PC-3 (cell line): ENCODE results near the gene IL10RB.

Source experiments
- CTCF ChIP-seq: fragments of 300-600 bp; sonication (generic); conservative IDR thresholded peaks from 2 replicates; pipeline ENCODE4 v1.5.1; 2017; ENCODE audit warnings: antibody characterized with exemption, low read depth, mild to moderate bottlenecking, low read length
- EZH2 ChIP-seq: fragments of 300-600 bp; sonication (generic); IDR thresholded peaks from one replicate; pipeline ENCODE4 v1.6.1; 2017; ENCODE audit warnings: antibody characterized with exemption, mild to moderate bottlenecking, low read length; ENCODE audit not compliant: unreplicated experiment

- no peak for TF ChIP-seq CTCF
- TF ChIP-seq EZH2, result no peak
Measured at GRCh38 chr21:33334191-33334590, 68.0 kb downstream of the IL10RB start.
